ENCODE data around the gene BMP8A. TPM values are rescaled to one million over a fixed set of nuclear protein-coding genes. Genes with fewer than 3 reads are reported as not detected.

Gene BMP8A
- total RNA-seq, 4 donors from 2014 or later, result 0.40 to 4.0 (median 1.2) TPM

DNA sequence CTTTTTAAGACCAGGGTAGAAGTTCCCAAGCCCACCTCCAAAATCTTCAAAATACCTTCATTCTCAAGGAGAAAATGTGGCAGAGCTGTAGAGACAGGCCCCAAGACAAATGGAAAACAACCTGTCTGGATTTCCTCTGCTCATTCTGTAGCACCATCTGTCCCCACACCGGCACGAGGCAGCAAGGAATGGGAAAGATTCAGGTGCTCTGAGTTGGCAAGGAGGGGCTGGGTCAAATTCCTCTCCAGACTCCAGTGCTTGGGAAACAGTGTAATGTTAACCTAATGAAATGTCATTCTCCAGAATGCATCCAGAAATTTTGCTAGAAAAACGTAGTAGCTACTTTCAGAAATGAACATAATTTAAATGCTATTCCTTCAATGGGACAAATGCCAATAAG lies 75.9 kb downstream of the BMP8A start:
- H3K36me3 ChIP-seq, result peaks cover 4 to 100% of the 10 kb centered on the region in 2 donors
- TF ChIP-seq EP300 (IDR thresholded peaks at IDR 0.05), result no peak
- no peak for TF ChIP-seq POLR2AphosphoS5 (IDR thresholded peaks at IDR 0.05)
- TF ChIP-seq, protein P1, sequence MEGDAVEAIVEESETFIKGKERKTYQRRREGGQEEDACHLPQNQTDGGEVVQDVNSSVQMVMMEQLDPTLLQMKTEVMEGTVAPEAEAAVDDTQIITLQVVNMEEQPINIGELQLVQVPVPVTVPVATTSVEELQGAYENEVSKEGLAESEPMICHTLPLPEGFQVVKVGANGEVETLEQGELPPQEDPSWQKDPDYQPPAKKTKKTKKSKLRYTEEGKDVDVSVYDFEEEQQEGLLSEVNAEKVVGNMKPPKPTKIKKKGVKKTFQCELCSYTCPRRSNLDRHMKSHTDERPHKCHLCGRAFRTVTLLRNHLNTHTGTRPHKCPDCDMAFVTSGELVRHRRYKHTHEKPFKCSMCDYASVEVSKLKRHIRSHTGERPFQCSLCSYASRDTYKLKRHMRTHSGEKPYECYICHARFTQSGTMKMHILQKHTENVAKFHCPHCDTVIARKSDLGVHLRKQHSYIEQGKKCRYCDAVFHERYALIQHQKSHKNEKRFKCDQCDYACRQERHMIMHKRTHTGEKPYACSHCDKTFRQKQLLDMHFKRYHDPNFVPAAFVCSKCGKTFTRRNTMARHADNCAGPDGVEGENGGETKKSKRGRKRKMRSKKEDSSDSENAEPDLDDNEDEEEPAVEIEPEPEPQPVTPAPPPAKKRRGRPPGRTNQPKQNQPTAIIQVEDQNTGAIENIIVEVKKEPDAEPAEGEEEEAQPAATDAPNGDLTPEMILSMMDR (IDR thresholded peaks at IDR 0.05), result no peak
- no peak for TF ChIP-seq POLR2A (IDR thresholded peaks at IDR 0.05)
- 83 to 100% methylated on average over 1 to 3 of the region's 3 CpGs for WGBS, 2 donors (ENCODE audit: low coverage in 1 of 2)
- H3K4me1 ChIP-seq, result peaks cover 0 to 5% (median 0%) of the 10 kb centered on the region in 3 donors
- H3K27me3 ChIP-seq, result no peaks in the 10 kb centered on the region
- ATAC-seq, result no peak
- no peak overlapping the region for H3K27ac ChIP-seq
- no peaks in the 10 kb centered on the region for H3K9me3 ChIP-seq
- H3K4me3 ChIP-seq, result no peak overlapping the region

DNA sequence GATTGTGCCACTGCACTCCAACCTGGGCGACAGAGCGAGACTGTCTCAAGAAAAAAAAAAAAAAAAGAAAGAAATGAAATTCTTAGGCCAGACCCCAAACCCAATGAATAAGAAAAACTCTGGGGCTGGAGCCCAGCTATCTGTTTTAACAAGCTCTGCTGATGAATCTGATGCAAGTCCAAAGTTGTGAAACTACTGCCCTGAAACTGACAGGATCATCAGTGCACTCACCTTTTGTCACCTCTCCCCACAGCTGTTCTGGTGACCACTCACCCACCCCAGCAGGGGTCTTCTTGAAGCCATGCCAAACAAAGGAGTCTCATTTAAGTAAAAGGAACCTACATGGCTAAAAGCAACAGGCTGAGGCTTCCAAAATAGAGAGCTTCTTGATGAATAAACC lies 76.8 kb downstream of the BMP8A start:
- Histone ChIP-seq H3K27me3 (no peaks in the 10 kb centered on the region), H3K9me3 (no peaks in the 10 kb centered on the region), H3K4me3 (no peak overlapping the region), H3K27ac (no peak overlapping the region), H3K4me1 (peaks cover 0 to 14% (median 1%) of the 10 kb centered on the region in 3 donors), H3K36me3 (peaks cover 4 to 96% of the 10 kb centered on the region in 2 donors)
- 80% methylated on average over 1 of the region's 2 CpGs; no CpG with 5 or more reads in 1 of the 2 donors for whole genome bisulfite sequencing, 2 donors (ENCODE audit: low coverage in 1 of 2)
- no peak for ATAC-seq
- TF ChIP-seq, protein P1 (IDR thresholded peaks at IDR 0.05), result no peak
- no peak for TF ChIP-seq POLR2A (IDR thresholded peaks at IDR 0.05)
- no peak for TF ChIP-seq EP300 (IDR thresholded peaks at IDR 0.05)
- no peak for TF ChIP-seq POLR2AphosphoS5 (IDR thresholded peaks at IDR 0.05)

- Histone ChIP-seq H3K4me3 (no peak overlapping the region), H3K36me3 (peaks cover 4 to 87% of the 10 kb centered on the region in 2 donors), H3K27ac (no peak overlapping the region), H3K27me3 (no peaks in the 10 kb centered on the region), H3K9me3 (no peaks in the 10 kb centered on the region), H3K4me1 (peaks cover 4 to 22% (median 10%) of the 10 kb centered on the region in 3 donors)
- TF ChIP-seq POLR2A (IDR thresholded peaks at IDR 0.05) (no peak), POLR2AphosphoS5 (IDR thresholded peaks at IDR 0.05) (no peak), EP300 (IDR thresholded peaks at IDR 0.05) (no peak)
- TF ChIP-seq, protein P1 (IDR thresholded peaks at IDR 0.05), result no peak
- 88 to 89% methylated on average over 2 to 4 of the region's 4 CpGs for WGBS, 2 donors (ENCODE audit: low coverage in 1 of 2)
- no peak for ATAC-seq
These were observed 77.6 kb downstream of the BMP8A start for GRCh38 chr1:39569034-39569433.

DNA sequence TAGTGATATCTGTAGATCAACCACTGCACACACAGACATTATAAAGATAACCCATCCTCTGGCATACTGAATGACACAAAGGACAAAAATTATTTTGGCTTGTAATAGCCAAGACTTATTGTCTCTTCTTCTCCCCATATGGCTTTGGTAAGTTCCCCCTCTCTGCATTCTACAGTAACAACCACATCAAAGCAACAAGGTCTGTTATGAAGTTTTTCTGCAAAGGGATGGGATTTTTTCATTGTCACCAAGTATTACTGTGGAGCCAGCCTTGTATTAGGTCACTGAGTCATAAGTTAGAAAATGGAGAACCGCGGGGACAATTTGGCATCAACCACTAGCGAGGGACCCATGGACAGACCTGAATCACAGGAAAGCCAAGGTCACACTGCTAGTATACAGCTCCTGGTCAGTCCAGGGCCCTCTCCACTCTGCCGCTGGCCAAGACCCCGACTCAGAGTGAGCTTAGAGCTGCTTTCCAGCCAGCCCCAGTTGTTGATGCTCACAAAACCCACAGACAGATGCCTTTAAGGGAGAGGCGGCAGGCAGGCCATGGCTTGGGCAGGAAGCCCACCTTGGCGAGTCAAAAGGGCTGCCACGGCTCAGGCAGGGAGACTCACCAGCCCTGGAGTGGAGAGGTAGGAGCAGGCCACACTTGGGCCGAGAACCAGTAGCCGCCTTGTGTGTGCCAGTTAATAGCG lies 79.2 kb downstream of the BMP8A start:
- Histone ChIP-seq H3K36me3 (peaks cover 4 to 71% of the 10 kb centered on the region in 2 donors), H3K27me3 (no peaks in the 10 kb centered on the region), H3K9me3 (no peaks in the 10 kb centered on the region), H3K27ac (no peak overlapping the region), H3K4me3 (no peak overlapping the region), H3K4me1 (peaks cover 5 to 37% (median 22%) of the 10 kb centered on the region in 3 donors)
- 92 to 100% methylated on average over 2 to 3 of the region's 11 CpGs for WGBS, 2 donors (ENCODE audit: low coverage in 1 of 2)
- TF ChIP-seq, protein P1 (IDR thresholded peaks at IDR 0.05), result no peak
- TF ChIP-seq POLR2A (IDR thresholded peaks at IDR 0.05), result no peak
- no peak for TF ChIP-seq POLR2AphosphoS5 (IDR thresholded peaks at IDR 0.05)
- no peak for TF ChIP-seq EP300 (IDR thresholded peaks at IDR 0.05)
- ATAC-seq, result no peak

GRCh38 chr1:39571178-39571483 lies 79.7 kb downstream of the BMP8A start:
- Histone ChIP-seq H3K4me3 (no peak overlapping the region), H3K27ac (no peak overlapping the region), H3K4me1 (peaks cover 5 to 37% (median 22%) of the 10 kb centered on the region in 3 donors), H3K27me3 (no peaks in the 10 kb centered on the region), H3K9me3 (no peaks in the 10 kb centered on the region), H3K36me3 (peaks cover 4 to 66% of the 10 kb centered on the region in 2 donors)
- no peak for ATAC-seq
- 100% methylated on average over 4 of the region's 9 CpGs; no CpG with 5 or more reads in 1 of the 2 donors for WGBS, 2 donors (ENCODE audit: low coverage in 1 of 2)
- TF ChIP-seq POLR2AphosphoS5 (IDR thresholded peaks at IDR 0.05), result no peak
- TF ChIP-seq POLR2A (IDR thresholded peaks at IDR 0.05), result no peak
- TF ChIP-seq, protein P1 (IDR thresholded peaks at IDR 0.05), result no peak
- no peak for TF ChIP-seq EP300 (IDR thresholded peaks at IDR 0.05)

Data from gastroesophageal sphincter (tissue), 4 donors.